Type B pancreatic cell (in vitro differentiated cells): ENCODE measurements around the gene SUCO. TPM values are rescaled to one million over a fixed set of nuclear protein-coding genes. Genes with fewer than 3 reads are reported as not detected.
"Not testable (repeated sequence)": the region's sequence is repeated elsewhere in the genome, so short reads cannot be mapped to it uniquely, and the experiment has no call there.

Experiments used
- DNase-seq: peaks from one replicate; pipeline ENCODE4 v3.0.0; 2021; ENCODE audit warnings: mixed read lengths; ENCODE audit not compliant: unreplicated experiment; ENCODE audit errors: extremely low spot score
- H3K27ac Mint-ChIP-seq: 2 replicates; pipeline ENCODE4 v1.8.0; 2021; ENCODE audit warnings: mild to moderate bottlenecking, mixed read lengths
- H3K27me3 Mint-ChIP-seq: 2 replicates; pipeline ENCODE4 v1.8.0; 2021; ENCODE audit warnings: mixed read lengths
- H3K36me3 Mint-ChIP-seq: 2 replicates; pipeline ENCODE4 v1.8.0; 2021; ENCODE audit warnings: mixed read lengths
- H3K4me1 Mint-ChIP-seq: one replicate; pipeline ENCODE4 v1.8.0; 2021; ENCODE audit warnings: mixed read lengths; ENCODE audit not compliant: unreplicated experiment
- H3K4me3 Mint-ChIP-seq: 2 replicates; pipeline ENCODE4 v1.8.0; 2021; ENCODE audit warnings: mild to moderate bottlenecking, mixed read lengths
- H3K9me3 Mint-ChIP-seq: 2 replicates; pipeline ENCODE4 v1.8.0; 2021; ENCODE audit warnings: mixed read lengths
- total RNA-seq: library from RNA; stranded (reverse); gene quantifications from 2 replicates; pipeline ENCODE4 v1.2.1, GENCODE V29; 2021; ENCODE audit warnings: low replicate concordance
- TF ChIP-seq, protein P1 (sequence below): fragments of 200-600 bp; sonication (generic); conservative IDR thresholded peaks from 2 replicates; pipeline ENCODE4 v1.5.0; 2021; ENCODE audit warnings: antibody characterized with exemption, mild to moderate bottlenecking

The SUCO gene
- total RNA-seq, 1 donor from 2014 or later = 88.3 TPM

GRCh38 chr1:172608098-172608601 lies 75.2 kb downstream of the SUCO start:
- H3K4me3 Mint-ChIP-seq = no peak overlapping the region
- H3K36me3 Mint-ChIP-seq = peaks cover 32% of the 10 kb centered on the region
- H3K4me1 Mint-ChIP-seq = peaks cover 6% of the 10 kb centered on the region
- H3K27me3 Mint-ChIP-seq = no peaks in the 10 kb centered on the region
- no peaks in the 10 kb centered on the region for H3K9me3 Mint-ChIP-seq
- H3K27ac Mint-ChIP-seq = no peak overlapping the region
- DNase-seq = no peak
- TF ChIP-seq, protein P1, sequence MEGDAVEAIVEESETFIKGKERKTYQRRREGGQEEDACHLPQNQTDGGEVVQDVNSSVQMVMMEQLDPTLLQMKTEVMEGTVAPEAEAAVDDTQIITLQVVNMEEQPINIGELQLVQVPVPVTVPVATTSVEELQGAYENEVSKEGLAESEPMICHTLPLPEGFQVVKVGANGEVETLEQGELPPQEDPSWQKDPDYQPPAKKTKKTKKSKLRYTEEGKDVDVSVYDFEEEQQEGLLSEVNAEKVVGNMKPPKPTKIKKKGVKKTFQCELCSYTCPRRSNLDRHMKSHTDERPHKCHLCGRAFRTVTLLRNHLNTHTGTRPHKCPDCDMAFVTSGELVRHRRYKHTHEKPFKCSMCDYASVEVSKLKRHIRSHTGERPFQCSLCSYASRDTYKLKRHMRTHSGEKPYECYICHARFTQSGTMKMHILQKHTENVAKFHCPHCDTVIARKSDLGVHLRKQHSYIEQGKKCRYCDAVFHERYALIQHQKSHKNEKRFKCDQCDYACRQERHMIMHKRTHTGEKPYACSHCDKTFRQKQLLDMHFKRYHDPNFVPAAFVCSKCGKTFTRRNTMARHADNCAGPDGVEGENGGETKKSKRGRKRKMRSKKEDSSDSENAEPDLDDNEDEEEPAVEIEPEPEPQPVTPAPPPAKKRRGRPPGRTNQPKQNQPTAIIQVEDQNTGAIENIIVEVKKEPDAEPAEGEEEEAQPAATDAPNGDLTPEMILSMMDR = no peak

DNA sequence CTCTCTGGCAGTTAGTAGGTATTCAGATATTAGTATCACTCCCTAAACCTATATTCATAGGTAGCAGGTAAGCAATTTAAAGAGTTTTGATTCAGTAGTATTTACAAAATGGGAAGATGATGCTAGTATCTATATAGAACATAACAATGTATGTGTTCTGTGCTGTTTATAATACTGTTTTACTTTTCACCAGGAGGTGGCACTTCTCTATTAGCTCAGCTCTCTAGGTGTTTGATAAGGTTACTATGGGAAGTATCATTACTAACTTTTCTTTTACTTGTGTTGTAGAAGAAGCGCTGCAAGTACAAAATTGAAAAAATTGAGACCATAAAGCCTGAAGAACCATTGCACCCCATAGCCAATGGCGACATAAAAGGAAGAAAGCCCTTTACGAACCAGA lies 76.6 kb downstream of the SUCO start:
- Mint-ChIP-seq H3K27ac (no peak overlapping the region), H3K4me3 (no peak overlapping the region), H3K36me3 (peaks cover 28% of the 10 kb centered on the region), H3K27me3 (no peaks in the 10 kb centered on the region), H3K9me3 (no peaks in the 10 kb centered on the region), H3K4me1 (peaks cover 6% of the 10 kb centered on the region)
- TF ChIP-seq, protein P1 = peak; percentile 49
- no peak for DNase-seq

- peaks cover 9% of the 10 kb centered on the region for H3K9me3 Mint-ChIP-seq
- no peak overlapping the region for H3K4me3 Mint-ChIP-seq
- peaks cover 11% of the 10 kb centered on the region for H3K4me1 Mint-ChIP-seq
- no peak for DNase-seq
- no peaks in the 10 kb centered on the region for H3K27me3 Mint-ChIP-seq
- H3K36me3 Mint-ChIP-seq = peaks cover 25% of the 10 kb centered on the region
- TF ChIP-seq, protein P1 = no peak
- no peak overlapping the region for H3K27ac Mint-ChIP-seq
Measured at GRCh38 chr1:172612478-172612877, 79.5 kb downstream of the SUCO start.

DNA sequence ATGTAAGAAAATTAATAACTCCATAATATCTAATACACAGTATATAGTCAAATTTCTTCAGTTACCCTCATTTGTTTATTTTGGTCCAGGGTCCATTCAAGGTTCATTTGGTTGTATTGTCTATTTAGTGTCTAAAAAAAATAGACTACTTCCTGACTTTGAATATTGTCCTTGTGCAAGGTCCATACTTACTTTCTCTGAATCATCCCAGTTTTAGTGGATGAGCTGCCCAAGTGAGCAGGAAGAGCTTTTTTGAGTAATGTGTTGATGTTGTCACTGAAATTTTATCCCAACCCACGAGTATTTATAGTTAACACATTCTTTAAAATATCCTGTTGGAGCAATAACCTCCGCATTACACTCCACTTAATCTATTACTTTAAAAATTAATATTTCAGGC lies 80.3 kb downstream of the SUCO start:
- no peak for DNase-seq
- Mint-ChIP-seq H3K36me3 (peaks cover 25% of the 10 kb centered on the region), H3K4me3 (no peak overlapping the region), H3K4me1 (peaks cover 6% of the 10 kb centered on the region), H3K27ac (no peak overlapping the region), H3K9me3 (peaks cover 13% of the 10 kb centered on the region), H3K27me3 (no peaks in the 10 kb centered on the region)
- TF ChIP-seq, protein P1 = no peak

DNA sequence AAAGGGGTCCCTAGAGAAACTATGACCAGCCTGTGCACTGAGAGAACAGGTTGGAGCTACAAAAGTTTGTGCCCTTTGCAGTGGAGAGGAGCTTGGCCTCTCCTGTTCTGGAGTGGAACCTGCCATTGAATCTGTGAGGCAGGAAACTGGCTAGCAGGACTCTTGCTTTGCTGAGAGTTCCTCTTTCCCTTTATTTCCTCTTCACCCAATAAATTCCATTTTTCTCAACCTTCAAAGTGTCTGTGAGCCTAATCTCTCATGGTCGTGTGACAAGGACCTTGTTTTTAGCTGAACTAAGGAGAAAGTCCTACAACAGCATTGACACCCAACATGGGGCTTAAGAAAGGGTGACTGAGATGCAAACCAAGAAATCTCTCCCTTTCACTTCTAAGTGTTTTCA lies 83.2 kb downstream of the SUCO start:
- peaks cover 5% of the 10 kb centered on the region for H3K4me1 Mint-ChIP-seq
- DNase-seq = no peak
- no peak overlapping the region for H3K4me3 Mint-ChIP-seq
- H3K27me3 Mint-ChIP-seq = no peaks in the 10 kb centered on the region
- peaks cover 26% of the 10 kb centered on the region for H3K9me3 Mint-ChIP-seq
- TF ChIP-seq, protein P1 = no peak
- H3K36me3 Mint-ChIP-seq = peaks cover 8% of the 10 kb centered on the region
- no peak overlapping the region for H3K27ac Mint-ChIP-seq

GRCh38 chr1:172616636-172617035 lies 83.7 kb downstream of the SUCO start:
- Mint-ChIP-seq H3K36me3 (peaks cover 3% of the 10 kb centered on the region), H3K4me3 (no peak overlapping the region), H3K27ac (no peak overlapping the region), H3K9me3 (peaks cover 26% of the 10 kb centered on the region), H3K4me1 (peaks cover 5% of the 10 kb centered on the region), H3K27me3 (no peaks in the 10 kb centered on the region)
- DNase-seq = no peak
- TF ChIP-seq, protein P1 = no peak

DNA sequence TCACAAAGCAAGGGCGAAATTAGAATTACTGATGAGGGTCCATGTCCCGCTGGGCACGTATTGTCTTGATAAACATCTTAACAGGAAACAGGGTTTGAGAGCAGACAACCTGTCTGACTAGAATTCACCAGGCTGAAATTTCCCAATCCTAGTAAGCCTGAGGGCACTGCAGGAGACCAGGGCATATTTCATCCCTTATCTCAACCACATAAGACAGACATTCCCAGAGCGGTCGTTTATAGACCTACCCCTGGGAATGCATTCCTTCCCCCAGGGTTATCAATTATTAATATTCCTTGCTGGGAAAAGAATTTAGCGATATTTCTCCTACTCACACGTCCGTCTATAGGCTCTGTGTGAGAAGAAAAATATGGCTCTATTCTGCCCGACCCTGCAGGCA lies 87.7 kb downstream of the SUCO start:
- DNase-seq, H3K4me1 Mint-ChIP-seq, H3K36me3 Mint-ChIP-seq, H3K27me3 Mint-ChIP-seq, H3K4me3 Mint-ChIP-seq, H3K27ac Mint-ChIP-seq: not testable (repeated sequence)
- peaks cover 34% of the 10 kb centered on the region for H3K9me3 Mint-ChIP-seq
